Dendritic cell treated with granulocyte-macrophage colony-stimulating factor and Interleukin-4, amounts not matched to agents 40 ng/mL and 50 ng/mL, for 4 days (primary cell): ENCODE data around the gene SYT5.

ENCODE experiments used
- H3K27ac Mint-ChIP-seq: one replicate; pipeline ENCODE4 v1.8.0; 2022; ENCODE audit warnings: mild to moderate bottlenecking, mixed read lengths
- H3K27me3 Mint-ChIP-seq: one replicate; pipeline ENCODE4 v1.8.0; 2022; ENCODE audit warnings: mild to moderate bottlenecking, mixed read lengths
- H3K36me3 Mint-ChIP-seq: one replicate; pipeline ENCODE4 v1.8.0; 2022; ENCODE audit warnings: low read depth, mixed read lengths
- H3K4me1 Mint-ChIP-seq: one replicate; pipeline ENCODE4 v1.8.0; 2022; ENCODE audit warnings: low read depth, mixed read lengths
- H3K4me3 Mint-ChIP-seq: one replicate; pipeline ENCODE4 v1.8.0; 2022; ENCODE audit warnings: mild to moderate bottlenecking, moderate library complexity, mixed read lengths
- H3K9me3 Mint-ChIP-seq: one replicate; pipeline ENCODE4 v1.8.0; 2022; ENCODE audit warnings: mixed read lengths
- intact Hi-C: fragments of 100-400 bp; cut with micrococcal nuclease; formaldehyde crosslinking; loops from one replicate; pipeline ENCODE4 v1.15.0; 2022

The SYT5 gene

DNA sequence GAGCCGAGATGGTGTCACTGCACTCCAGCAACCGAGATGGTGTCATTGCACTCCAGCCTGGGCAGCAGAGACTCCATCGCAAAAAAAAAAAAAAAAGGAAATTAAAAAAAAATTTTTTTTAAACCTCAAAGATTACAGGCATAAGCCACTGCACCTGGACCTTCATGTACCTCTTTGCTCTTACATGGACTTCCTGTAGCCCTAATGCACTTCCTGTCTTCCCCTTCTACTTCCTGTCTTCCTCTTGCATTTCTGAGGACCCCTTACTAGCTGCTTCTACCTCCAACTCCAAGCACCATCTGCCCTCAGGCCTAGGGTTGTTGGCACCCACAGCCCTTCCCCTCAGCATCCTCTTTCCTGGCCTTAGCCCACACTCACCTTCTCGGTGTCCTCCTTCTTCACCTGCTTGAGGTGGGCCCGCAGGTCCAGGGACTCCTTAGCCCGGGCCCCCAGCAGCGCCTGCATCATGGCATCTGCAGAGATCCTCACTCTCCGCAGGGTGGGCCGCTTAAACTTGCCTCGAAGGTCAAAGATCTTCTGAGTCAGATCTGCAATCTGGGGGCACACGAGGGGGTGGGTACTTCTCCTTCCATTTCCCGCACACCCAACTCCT is 26.3 kb downstream of the SYT5 start:
- Mint-ChIP-seq H3K27ac (no peak overlapping the region), H3K9me3 (peaks cover 11% of the 10 kb centered on the region), H3K27me3 (peaks cover 64% of the 10 kb centered on the region), H3K36me3 (no peaks in the 10 kb centered on the region), H3K4me3 (no peak overlapping the region), H3K4me1 (peaks cover 26% of the 10 kb centered on the region)
- intact Hi-C loops = no loop called here

DNA sequence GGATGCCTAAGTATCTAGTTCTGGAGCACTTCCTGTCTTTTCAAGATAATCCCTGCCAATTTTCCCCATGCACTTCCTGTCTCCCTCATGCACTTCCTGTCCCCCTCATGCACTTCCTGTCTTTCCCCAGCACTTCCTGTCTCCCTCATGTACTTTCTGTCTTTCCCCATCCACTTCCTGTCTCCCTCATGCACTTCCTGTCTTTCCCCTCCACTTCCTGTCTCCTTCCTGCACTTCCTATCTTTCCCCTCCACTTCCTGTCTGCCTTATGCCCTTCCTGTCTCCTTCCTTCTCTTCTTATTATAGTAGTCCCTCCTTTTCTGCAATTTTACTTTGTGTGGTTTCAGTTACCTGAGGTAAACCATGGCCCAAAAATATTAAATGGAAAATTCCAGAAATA is 28.1 kb downstream of the SYT5 start:
- Mint-ChIP-seq H3K9me3 (peaks cover 11% of the 10 kb centered on the region), H3K27ac (no peak overlapping the region), H3K36me3 (no peaks in the 10 kb centered on the region), H3K4me1 (peaks cover 19% of the 10 kb centered on the region), H3K27me3 (peaks cover 65% of the 10 kb centered on the region), H3K4me3 (no peak overlapping the region)
- intact Hi-C loops = no loop called here

DNA sequence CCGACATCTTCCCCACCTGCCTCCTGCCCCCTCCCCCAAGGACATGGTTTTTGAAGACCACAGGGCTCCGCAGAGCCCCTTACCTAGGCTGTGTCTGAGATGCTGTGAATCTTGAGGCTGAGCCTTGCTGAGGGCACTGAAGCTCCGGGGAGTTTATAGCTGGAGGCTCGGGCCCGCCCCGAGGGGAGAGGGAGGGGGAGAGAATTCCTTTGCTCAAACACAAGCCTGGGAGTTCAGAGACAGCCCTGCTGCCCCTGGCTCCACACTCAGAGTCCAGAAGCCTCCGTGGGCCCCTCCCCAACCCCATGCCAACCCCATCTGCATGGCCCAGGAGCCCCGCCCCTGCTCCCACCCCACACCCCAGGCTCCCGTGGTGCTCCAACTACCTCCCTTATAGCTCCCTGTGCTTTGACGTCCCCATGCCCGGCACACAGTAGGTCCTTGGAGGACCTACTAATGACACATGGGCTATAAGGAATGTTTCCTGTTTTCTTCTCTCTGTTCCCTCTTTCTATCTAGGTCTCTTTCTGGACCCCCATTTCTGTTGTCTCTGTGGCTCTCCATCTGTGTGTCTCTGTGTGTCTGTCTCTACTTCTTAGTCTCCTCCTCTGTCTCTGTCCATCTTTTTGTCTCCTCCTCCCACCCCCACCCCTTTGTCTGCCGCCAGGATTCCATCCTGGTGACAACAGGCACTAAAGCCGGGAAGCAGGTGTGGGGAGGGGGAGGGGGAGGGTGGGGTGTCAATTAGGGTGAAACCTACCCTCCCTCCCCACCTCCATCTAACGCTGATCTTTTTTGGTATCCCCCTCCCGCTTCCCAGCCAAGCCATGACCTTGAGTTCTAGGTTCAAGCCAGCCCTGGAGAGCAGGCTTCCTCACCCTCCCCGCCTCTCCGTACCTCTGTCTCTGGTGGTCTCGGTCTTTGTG is 30.7 kb downstream of the SYT5 start, which contains the start of gene TNNT1:
Gene TNNT1 (minus strand): TSS at position 129 of the 926 bp plus-strand sequence. CDS start 2,049 bp downstream, outside the sequence.
- no peaks in the 10 kb centered on the region for H3K36me3 Mint-ChIP-seq

GRCh38 chr19:55147545-55148251 is 32.4 kb downstream of the SYT5 start:
- H3K4me1 Mint-ChIP-seq = peaks cover 21% of the 10 kb centered on the region
- peaks cover 11% of the 10 kb centered on the region for H3K9me3 Mint-ChIP-seq
- no peak overlapping the region for H3K4me3 Mint-ChIP-seq
- H3K27me3 Mint-ChIP-seq = peaks cover 71% of the 10 kb centered on the region
- intact Hi-C loops = loop anchor here (10.0 kb wide), 1 partner anchor 147 kb away; no protein-coding TSS in a partner anchor
- H3K27ac Mint-ChIP-seq = no peak overlapping the region
- H3K36me3 Mint-ChIP-seq = no peaks in the 10 kb centered on the region

More for the DNA sequence above, 30.7 kb downstream of the SYT5 start, which contains the start of gene TNNT1:
- peaks cover 11% of the 10 kb centered on the region for H3K9me3 Mint-ChIP-seq
- H3K4me3 Mint-ChIP-seq = no peak within 1 kb of the TSS
- intact Hi-C loops = loop anchor here (10.0 kb wide), 1 partner anchor 145 kb away; no protein-coding TSS in a partner anchor
- H3K27me3 Mint-ChIP-seq = peaks cover 63% of the 10 kb centered on the region
- no peak within 1 kb of the TSS for H3K27ac Mint-ChIP-seq
- peaks cover 27% of the 10 kb centered on the region for H3K4me1 Mint-ChIP-seq

- Mint-ChIP-seq H3K27me3 (peaks cover 78% of the 10 kb centered on the region), H3K36me3 (no peaks in the 10 kb centered on the region), H3K27ac (no peak overlapping the region), H3K4me3 (no peak overlapping the region), H3K4me1 (peaks cover 21% of the 10 kb centered on the region), H3K9me3 (peaks cover 3% of the 10 kb centered on the region)
- intact Hi-C loops = loop anchor here (10.0 kb wide), 1 partner anchor 148 kb away; no protein-coding TSS in a partner anchor
These were observed 33.3 kb downstream of the SYT5 start for GRCh38 chr19:55146705-55147273.

- Mint-ChIP-seq H3K27me3 (peaks cover 81% of the 10 kb centered on the region), H3K4me3 (peak overlapping the region; percentile 15), H3K27ac (no peak overlapping the region), H3K9me3 (no peaks in the 10 kb centered on the region), H3K4me1 (peaks cover 23% of the 10 kb centered on the region), H3K36me3 (no peaks in the 10 kb centered on the region)
- intact Hi-C loops = loop anchor here (10.0 kb wide), 1 partner anchor 149 kb away; no protein-coding TSS in a partner anchor
These were observed 33.9 kb downstream of the SYT5 start for GRCh38 chr19:55146078-55146704.

GRCh38 chr19:55145232-55145631 is 34.9 kb downstream of the SYT5 start:
- H3K9me3 Mint-ChIP-seq = no peaks in the 10 kb centered on the region
- H3K36me3 Mint-ChIP-seq = no peaks in the 10 kb centered on the region
- H3K27me3 Mint-ChIP-seq = peaks cover 75% of the 10 kb centered on the region
- H3K4me1 Mint-ChIP-seq = peaks cover 26% of the 10 kb centered on the region
- intact Hi-C loops = loop anchor here (10.0 kb wide), 1 partner anchor 150 kb away; no protein-coding TSS in a partner anchor
- peak overlapping the region; percentile 9 for H3K27ac Mint-ChIP-seq
- H3K4me3 Mint-ChIP-seq = no peak overlapping the region

- H3K4me1 Mint-ChIP-seq = peaks cover 22% of the 10 kb centered on the region
- no peaks in the 10 kb centered on the region for H3K9me3 Mint-ChIP-seq
- intact Hi-C loops = loop anchor here (2.0 to 10.0 kb wide), 3 partner anchors 153 to 363 kb away; no protein-coding TSS in a partner anchor
- H3K27me3 Mint-ChIP-seq = peaks cover 62% of the 10 kb centered on the region
- no peak overlapping the region for H3K27ac Mint-ChIP-seq
- H3K4me3 Mint-ChIP-seq = no peak overlapping the region
- no peaks in the 10 kb centered on the region for H3K36me3 Mint-ChIP-seq
These were observed 38.4 kb downstream of the SYT5 start for GRCh38 chr19:55141696-55142095.

DNA sequence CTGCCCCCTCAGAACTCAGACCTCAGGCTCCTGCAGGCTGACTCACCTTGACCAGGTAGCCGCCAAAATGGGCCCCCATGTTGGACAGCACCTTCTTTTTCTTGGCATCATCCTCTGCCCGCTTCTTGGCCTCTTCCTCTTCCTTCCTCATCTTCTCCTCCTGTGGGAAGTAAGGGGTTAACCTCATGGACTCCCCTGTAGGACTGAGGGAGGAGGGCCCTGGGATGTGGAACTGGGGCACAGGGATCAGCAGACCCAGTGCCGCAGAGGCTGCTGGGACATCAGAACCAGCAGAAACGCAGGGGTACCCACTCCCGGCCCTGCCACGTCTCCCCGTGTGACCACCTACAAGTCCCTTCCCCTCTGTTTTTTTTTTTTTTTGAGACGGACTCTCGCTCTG is 42.2 kb downstream of the SYT5 start:
- H3K36me3 Mint-ChIP-seq = no peaks in the 10 kb centered on the region
- H3K27me3 Mint-ChIP-seq = peaks cover 68% of the 10 kb centered on the region
- H3K9me3 Mint-ChIP-seq = no peaks in the 10 kb centered on the region
- H3K4me3 Mint-ChIP-seq = no peak overlapping the region
- intact Hi-C loops = no loop called here
- H3K27ac Mint-ChIP-seq = no peak overlapping the region
- H3K4me1 Mint-ChIP-seq = peaks cover 18% of the 10 kb centered on the region

- no peaks in the 10 kb centered on the region for H3K9me3 Mint-ChIP-seq
- H3K27ac Mint-ChIP-seq = no peak overlapping the region
- H3K36me3 Mint-ChIP-seq = no peaks in the 10 kb centered on the region
- intact Hi-C loops = no loop called here
- H3K4me1 Mint-ChIP-seq = peaks cover 23% of the 10 kb centered on the region
- H3K27me3 Mint-ChIP-seq = peaks cover 69% of the 10 kb centered on the region
- no peak overlapping the region for H3K4me3 Mint-ChIP-seq
These were observed 43.5 kb downstream of the SYT5 start for GRCh38 chr19:55136399-55137102.

DNA sequence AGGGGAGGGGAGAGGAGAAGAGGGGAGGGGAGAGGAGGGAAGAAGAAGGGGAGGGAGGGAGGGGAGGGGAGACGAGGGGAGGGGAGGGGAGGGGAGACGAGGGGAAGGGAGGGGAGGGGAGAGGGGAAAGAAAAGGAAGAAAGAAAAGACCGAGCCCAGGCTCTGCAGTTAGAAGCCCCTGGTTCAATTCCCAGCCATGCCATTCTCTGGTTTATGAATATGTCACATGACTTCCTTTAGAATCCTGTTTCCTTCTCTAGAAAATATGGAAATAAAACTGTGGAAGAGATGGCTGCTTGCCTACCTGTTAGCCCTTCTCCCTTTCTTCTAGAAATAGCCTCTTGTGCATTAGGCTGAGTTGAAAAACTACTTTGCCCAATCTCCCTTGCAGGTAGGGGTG is 45.4 kb downstream of the SYT5 start:
- no peak overlapping the region for H3K4me3 Mint-ChIP-seq
- intact Hi-C loops = no loop called here
- H3K27ac Mint-ChIP-seq = no peak overlapping the region
- peaks cover 18% of the 10 kb centered on the region for H3K4me1 Mint-ChIP-seq
- H3K27me3 Mint-ChIP-seq = peaks cover 72% of the 10 kb centered on the region
- H3K9me3 Mint-ChIP-seq = no peaks in the 10 kb centered on the region
- no peaks in the 10 kb centered on the region for H3K36me3 Mint-ChIP-seq

DNA sequence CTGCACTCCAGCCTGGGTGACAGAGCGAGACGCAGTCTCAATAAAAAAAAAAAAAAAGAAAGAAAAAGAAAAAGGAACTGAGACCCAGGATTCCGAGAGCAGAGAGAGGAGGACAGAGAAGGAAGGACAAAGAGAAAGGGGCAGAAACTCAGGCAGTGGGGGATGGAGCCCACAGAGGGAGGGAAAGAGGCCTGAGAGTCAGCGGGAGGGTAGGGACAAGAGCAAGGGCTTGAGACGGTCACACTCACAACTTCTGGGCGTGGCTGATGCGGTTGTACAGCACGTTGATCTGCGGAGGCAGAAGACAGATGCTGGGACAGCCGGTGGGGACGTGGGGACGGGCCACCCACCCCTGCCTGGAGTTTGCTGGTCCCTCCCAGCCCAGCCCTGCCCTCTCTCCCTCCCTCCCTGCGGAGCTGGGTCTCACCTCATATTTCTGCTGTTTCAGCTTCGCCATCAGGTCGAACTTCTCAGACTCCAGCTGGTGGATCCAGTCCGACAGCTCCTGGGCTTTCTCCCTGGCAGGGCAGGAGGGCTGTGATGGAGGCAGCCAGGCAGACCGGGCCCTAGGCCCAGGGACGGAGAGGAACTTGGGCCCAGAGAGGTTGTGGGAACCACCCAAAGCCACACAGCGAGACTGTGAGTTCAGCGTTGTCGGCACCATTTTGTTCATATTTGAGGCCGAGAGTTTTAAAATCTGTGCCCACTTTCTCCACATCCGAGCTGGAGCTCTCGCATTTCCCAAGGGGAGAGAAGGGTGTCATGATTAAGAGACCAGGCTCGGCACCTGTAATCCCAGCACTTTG is 46.2 kb downstream of the SYT5 start:
- intact Hi-C loops = no loop called here
- peaks cover 18% of the 10 kb centered on the region for H3K4me1 Mint-ChIP-seq
- H3K27ac Mint-ChIP-seq = no peak overlapping the region
- no peaks in the 10 kb centered on the region for H3K36me3 Mint-ChIP-seq
- H3K9me3 Mint-ChIP-seq = no peaks in the 10 kb centered on the region
- H3K27me3 Mint-ChIP-seq = peaks cover 74% of the 10 kb centered on the region
- no peak overlapping the region for H3K4me3 Mint-ChIP-seq
